ENCODE measurements around the gene ALKBH7. TPM values are rescaled to one million over a fixed set of nuclear protein-coding genes. Genes with fewer than 3 reads are reported as not detected.
"Not testable (repeated sequence)": the region's sequence is repeated elsewhere in the genome, so short reads cannot be mapped to it uniquely, and the experiment has no call there.

The ALKBH7 gene
- total RNA-seq, 2 experiments from 2014 or later = 52.0 to 52.5 TPM

GRCh38 chr19:6393074-6393982, 20.7 kb downstream of the ALKBH7 start, which contains the start of gene GTF2F1:
TSS of gene GTF2F1 (minus strand) at chr19:6393164. CDS start at chr19:6392995, 169 bp downstream.
- CTCF ChIA-PET = interaction anchor here (0.5 to 0.8 kb wide), 2 partner anchors 371 to 1912 kb away, joined by 3 to 4 read pairs; no protein-coding TSS in a partner anchor
- peak; percentile 91 for DNase-seq
- peaks cover 26% of the 10 kb centered on the region for H3K4me1 Mint-ChIP-seq
- H3K9me3 Mint-ChIP-seq = no peaks in the 10 kb centered on the region
- H3K27me3 Mint-ChIP-seq = no peaks in the 10 kb centered on the region
- POLR2A ChIA-PET = interaction anchor here (0.7 to 2.2 kb wide), 10 partner anchors 10 to 343 kb away, joined by 3 to 15 read pairs (median 4); partner anchors contain the start of genes ALKBH7, CLPP, DENND1C and KHSRP
- peak within 1 kb of the TSS; percentile 94 for H3K4me3 Mint-ChIP-seq
- H3K27ac Mint-ChIP-seq = peak within 1 kb of the TSS; percentile 93
- peaks cover 24% of the 10 kb centered on the region for H3K36me3 Mint-ChIP-seq (ENCODE audit: low read depth)

- CTCF ChIA-PET = interaction anchor here (0.5 to 0.8 kb wide), 2 partner anchors 372 to 1913 kb away, joined by 3 to 4 read pairs; no protein-coding TSS in a partner anchor
- Mint-ChIP-seq H3K9me3 (no peaks in the 10 kb centered on the region), H3K36me3 (ENCODE audit: low read depth) (peaks cover 21% of the 10 kb centered on the region), H3K27me3 (no peaks in the 10 kb centered on the region), H3K27ac (peak overlapping the region; percentile 93), H3K4me3 (peak overlapping the region; percentile 94), H3K4me1 (peaks cover 24% of the 10 kb centered on the region)
- DNase-seq = peak; percentile 76
- POLR2A ChIA-PET = interaction anchor here (0.7 to 2.2 kb wide), 10 partner anchors 9 to 342 kb away, joined by 3 to 15 read pairs (median 4); partner anchors contain the start of genes ALKBH7, CLPP, DENND1C and KHSRP
These were observed 21.4 kb downstream of the ALKBH7 start for GRCh38 chr19:6393983-6394412.

- H3K36me3 Mint-ChIP-seq (ENCODE audit: low read depth) = peaks cover 18% of the 10 kb centered on the region
- peak overlapping the region; percentile 9 for H3K27ac Mint-ChIP-seq
- POLR2A ChIA-PET = interaction anchor here (1.1 to 2.2 kb wide), 3 partner anchors 8 to 33 kb away, joined by 4 to 11 read pairs (median 4); partner anchors contain the start of gene KHSRP
These were observed 22.2 kb downstream of the ALKBH7 start for GRCh38 chr19:6394831-6395230.

GRCh38 chr19:6396305-6396704, 23.7 kb downstream of the ALKBH7 start:
- H3K27ac Mint-ChIP-seq = no peak overlapping the region
- peaks cover 20% of the 10 kb centered on the region for H3K4me1 Mint-ChIP-seq
- H3K9me3 Mint-ChIP-seq = no peaks in the 10 kb centered on the region
- H3K27me3 Mint-ChIP-seq = no peaks in the 10 kb centered on the region
- no peak overlapping the region for H3K4me3 Mint-ChIP-seq
- no peak for DNase-seq
- ChIA-PET CTCF (no interaction called here), POLR2A (no interaction called here)
- H3K36me3 Mint-ChIP-seq (ENCODE audit: low read depth) = peaks cover 13% of the 10 kb centered on the region

More at GRCh38 chr19:6394831-6395230, 22.2 kb downstream of the ALKBH7 start:
- H3K9me3 Mint-ChIP-seq = no peaks in the 10 kb centered on the region
- peak overlapping the region; percentile 33 for H3K4me3 Mint-ChIP-seq
- H3K27me3 Mint-ChIP-seq = no peaks in the 10 kb centered on the region
- DNase-seq = no peak
- peaks cover 24% of the 10 kb centered on the region for H3K4me1 Mint-ChIP-seq
- CTCF ChIA-PET = interaction anchor here (0.7 kb wide), 1 partner anchor 8 kb away, joined by 5 read pairs; no protein-coding TSS in a partner anchor

GRCh38 chr19:6400062-6400944, 27.7 kb downstream of the ALKBH7 start:
- DNase-seq; H3K4me1 Mint-ChIP-seq; H3K27me3 Mint-ChIP-seq; H3K27ac Mint-ChIP-seq; H3K9me3 Mint-ChIP-seq; H3K36me3 Mint-ChIP-seq (ENCODE audit: low read depth); POLR2A ChIA-PET; H3K4me3 Mint-ChIP-seq; CTCF ChIA-PET: not testable (repeated sequence)

- no peak for DNase-seq
- Mint-ChIP-seq H3K27me3 (no peaks in the 10 kb centered on the region), H3K9me3 (no peaks in the 10 kb centered on the region), H3K4me3 (no peak overlapping the region), H3K27ac (no peak overlapping the region), H3K4me1 (no peaks in the 10 kb centered on the region), H3K36me3 (ENCODE audit: low read depth) (no peaks in the 10 kb centered on the region)
- ChIA-PET CTCF (no interaction called here), POLR2A (no interaction called here)
These were observed 29.5 kb downstream of the ALKBH7 start for GRCh38 chr19:6402058-6402457.

- Mint-ChIP-seq H3K9me3 (no peaks in the 10 kb centered on the region), H3K27me3 (no peaks in the 10 kb centered on the region), H3K4me1 (no peaks in the 10 kb centered on the region), H3K4me3 (no peak overlapping the region), H3K27ac (no peak overlapping the region), H3K36me3 (ENCODE audit: low read depth) (no peaks in the 10 kb centered on the region)
- no peak for DNase-seq
- ChIA-PET POLR2A (interaction anchor here (1.3 kb wide), 1 partner anchor 9 kb away, joined by 4 read pairs; no protein-coding TSS in a partner anchor), CTCF (interaction anchor here (0.6 to 0.8 kb wide), 2 partner anchors 8 to 100 kb away, joined by 3 to 5 read pairs; no protein-coding TSS in a partner anchor)
These were observed 30.4 kb downstream of the ALKBH7 start for GRCh38 chr19:6402837-6403608.

- H3K4me1 Mint-ChIP-seq = no peaks in the 10 kb centered on the region
- H3K36me3 Mint-ChIP-seq (ENCODE audit: low read depth) = no peaks in the 10 kb centered on the region
- no peaks in the 10 kb centered on the region for H3K9me3 Mint-ChIP-seq
- no peaks in the 10 kb centered on the region for H3K27me3 Mint-ChIP-seq
- ChIA-PET POLR2A (no interaction called here), CTCF (no interaction called here)
- no peak overlapping the region for H3K27ac Mint-ChIP-seq
- H3K4me3 Mint-ChIP-seq = no peak overlapping the region
- DNase-seq = no peak
These were observed 33.8 kb downstream of the ALKBH7 start for GRCh38 chr19:6406401-6406800.

GRCh38 chr19:6409346-6409745, 36.8 kb downstream of the ALKBH7 start:
- H3K4me3 Mint-ChIP-seq = no peak overlapping the region
- H3K4me1 Mint-ChIP-seq = no peaks in the 10 kb centered on the region
- no peak for DNase-seq
- H3K36me3 Mint-ChIP-seq (ENCODE audit: low read depth) = peaks cover 8% of the 10 kb centered on the region
- no peak overlapping the region for H3K27ac Mint-ChIP-seq
- CTCF ChIA-PET = no interaction called here
- POLR2A ChIA-PET = no interaction called here
- no peaks in the 10 kb centered on the region for H3K9me3 Mint-ChIP-seq
- no peaks in the 10 kb centered on the region for H3K27me3 Mint-ChIP-seq

GRCh38 chr19:6412061-6412446, 39.5 kb downstream of the ALKBH7 start:
- Mint-ChIP-seq H3K36me3 (ENCODE audit: low read depth) (peaks cover 20% of the 10 kb centered on the region), H3K4me3 (no peak overlapping the region), H3K27me3 (no peaks in the 10 kb centered on the region), H3K4me1 (no peaks in the 10 kb centered on the region), H3K9me3 (no peaks in the 10 kb centered on the region), H3K27ac (no peak overlapping the region)
- CTCF ChIA-PET = interaction anchor here (0.6 kb wide), 2 partner anchors 306 to 385 kb away, joined by 3 to 4 read pairs; no protein-coding TSS in a partner anchor
- POLR2A ChIA-PET = interaction anchor here (1.2 kb wide), 1 partner anchor 13 kb away, joined by 3 read pairs; the partner anchor contains the start of gene KHSRP
- no peak for DNase-seq

- DNase-seq = peak; percentile 43
- Mint-ChIP-seq H3K4me1 (no peaks in the 10 kb centered on the region), H3K36me3 (ENCODE audit: low read depth) (peaks cover 25% of the 10 kb centered on the region), H3K27ac (no peak overlapping the region), H3K9me3 (no peaks in the 10 kb centered on the region), H3K27me3 (no peaks in the 10 kb centered on the region), H3K4me3 (no peak overlapping the region)
- CTCF ChIA-PET = interaction anchor here (0.6 kb wide), 1 partner anchor 306 kb away, joined by 4 read pairs; no protein-coding TSS in a partner anchor
- POLR2A ChIA-PET = no interaction called here
These were observed 40.0 kb downstream of the ALKBH7 start for GRCh38 chr19:6412447-6413091.
